Ovary (tissue), 9 donors: ENCODE data around the gene CAMTA1. TPM values are rescaled to one million over a fixed set of nuclear protein-coding genes. Genes with fewer than 3 reads are reported as not detected.

Experiments used
- DNase-seq, 5 donors: peaks; one replicate each; pipeline ENCODE4 v3.0.0-alpha.2; 2019 to 2020
- H3K27ac ChIP-seq, 2 donors: fragments of 200-600 bp; one replicate each; pipeline versions ENCODE4 v1.5.1 to v1.8.0; 2019 to 2022
- H3K27me3 ChIP-seq: fragments of 200-600 bp; one replicate; pipeline ENCODE4 v1.8.0; 2022
- H3K36me3 ChIP-seq: fragments of 200-600 bp; sonication (generic); one replicate; pipeline ENCODE4 v1.5.1; 2019
- H3K4me1 ChIP-seq: one replicate; pipeline ENCODE4 v1.8.1; 2013; ENCODE audit warnings: mild to moderate bottlenecking, moderate library complexity; ENCODE audit not compliant: insufficient read depth
- H3K4me3 ChIP-seq: fragments of 200-600 bp; sonication (generic); one replicate; pipeline ENCODE4 v1.5.1; 2017
- H3K9me3 ChIP-seq, 2 donors: fragments of 200-600 bp in 1 of 2; sonication (generic) in 1 of 2; one replicate each; pipeline versions ENCODE4 v1.5.1 to v1.8.1; 2013 to 2019; ENCODE audit warnings: mild to moderate bottlenecking in 1 of 2, moderate library complexity in 1 of 2
- CTCF ChIP-seq, 3 donors: fragments of 450-650 bp in 2 of 3; fragments of 200-600 bp in 1 of 3; IDR thresholded peaks; one replicate each; pipeline versions ENCODE4 v1.5.1 to v1.8.0; 2016 to 2022; ENCODE audit warnings: antibody characterized with exemption in 3 of 3, mild to moderate bottlenecking in 1 of 3
- EP300 ChIP-seq: sonication (generic); formaldehyde crosslinking; IDR thresholded peaks from one replicate; pipeline ENCODE4 v1.6.1; 2017; ENCODE audit warnings: antibody characterized with exemption
- POLR2A ChIP-seq: fragments of 450-650 bp; IDR thresholded peaks from one replicate; pipeline ENCODE4 v1.6.1; 2017; ENCODE audit warnings: antibody characterized with exemption, mild to moderate bottlenecking, moderate library complexity
- WGBS, 3 donors: extraction: QIAGEN DNeasy Blood & Tissue Kit in 1 of 3; methylation state at CpG; one replicate each; pipeline versions ENCODE4 v1.1.5 to v1.1.7; 2013 to 2017; 5-methylcytosine and 5-hydroxymethylcytosine counted together
- intact Hi-C, 4 donors: fragments of 100-400 bp; cut with DNase I; formaldehyde crosslinking; loops; one replicate each; pipeline versions ENCODE4 v1.11.0 to v1.15.1; 2022 to 2023
- polyA plus RNA-seq, 2 donors: library from polyadenylated mRNA; stranded (reverse); fragments of 200-250 nt in 1 of 2; fragments of 350-450 nt in 1 of 2; fragmentation: Illumina TruSeq in 1 of 2; extraction: RNeasy Lipid Tissue Mini Kit (QIAGEN cat#74804) in 1 of 2; gene quantifications; one replicate each; pipeline ENCODE4 v1.2.3, GENCODE V29; 2013 to 2014
- total RNA-seq, 7 donors: library from RNA; depleted of rRNA in 2 of 7; stranded (reverse); fragments of >200 nt in 2 of 7; fragmentation: NEBNext Ultra II Directional in 3 of 7; extraction: Animal tissue kit (Norgen Biotek cat#: 25700) in 3 of 7; gene quantifications; one replicate each; pipeline versions ENCODE4 v1.1.0 to v1.2.4, GENCODE V29; 2016 to 2023
- donor health status: DM: no; HTN: no; CAD: no; lungs with moderate emphysema.
- donor health status: DM: no; HTN: no; CAD: no.
- donor health status: Bipolar disorder and iron deficiency.
- donor health status: DM: yes; HTN: yes; CAD: no.
- donor health status: DM: no; HTN: no; CAD: no.
- donor health status: DM: yes; HTN: yes; CAD: no.

CAMTA1 gene
- total and polyA plus RNA-seq, 9 donors, result 51.1 to 150 (median 67.4) TPM

GRCh38 chr1:7591565-7591964 is 806.3 kb downstream of the CAMTA1 start:
- H3K27ac ChIP-seq, result no peak overlapping the region
- H3K27me3 ChIP-seq, result no peaks in the 10 kb centered on the region
- H3K9me3 ChIP-seq, result no peaks in the 10 kb centered on the region
- intact Hi-C loops, result no loop called here
- DNase-seq, result peak in 3 of 5 donors; percentile 3 to 9 (median 4)
- H3K4me1 ChIP-seq, result peaks cover under 1% of the 10 kb centered on the region
- H3K36me3 ChIP-seq, result no peaks in the 10 kb centered on the region
- 90 to 93% (median 92%) methylated on average over 10 of the region's 10 CpGs for WGBS, 3 donors
- TF ChIP-seq POLR2A (no peak), EP300 (no peak), CTCF (IDR thresholded peaks at IDR 0.05) (no peak)
- H3K4me3 ChIP-seq, result no peak overlapping the region

- Histone ChIP-seq H3K27me3 (no peaks in the 10 kb centered on the region), H3K9me3 (no peaks in the 10 kb centered on the region), H3K4me1 (no peaks in the 10 kb centered on the region), H3K36me3 (no peaks in the 10 kb centered on the region), H3K27ac (no peak overlapping the region), H3K4me3 (no peak overlapping the region)
- intact Hi-C loops, result no loop called here
- TF ChIP-seq POLR2A, result no peak
- no peak for TF ChIP-seq EP300
- 90 to 94% (median 94%) methylated on average over 14 of the region's 14 CpGs for WGBS, 3 donors
- DNase-seq, result peak in 3 of 5 donors; percentile 1 to 12 (median 2)
Observed at GRCh38 chr1:7592120-7592798, 807.0 kb downstream of the CAMTA1 start.

GRCh38 chr1:7594002-7594713 is 808.9 kb downstream of the CAMTA1 start:
- Histone ChIP-seq H3K4me3 (no peak overlapping the region), H3K27me3 (no peaks in the 10 kb centered on the region), H3K4me1 (no peaks in the 10 kb centered on the region), H3K9me3 (no peaks in the 10 kb centered on the region), H3K36me3 (no peaks in the 10 kb centered on the region), H3K27ac (no peak overlapping the region)
- TF ChIP-seq CTCF (IDR thresholded peaks at IDR 0.05) (no peak), EP300 (no peak), POLR2A (no peak)
- WGBS, 3 donors, result 72 to 76% (median 73%) methylated on average over 5 of the region's 5 CpGs
- intact Hi-C loops, result no loop called here
- DNase-seq, result peak in 2 of 5 donors; percentile 2 to 7

GRCh38 chr1:7594714-7595295 is 809.6 kb downstream of the CAMTA1 start:
- Histone ChIP-seq H3K27me3 (no peaks in the 10 kb centered on the region), H3K4me3 (no peak overlapping the region), H3K4me1 (no peaks in the 10 kb centered on the region), H3K36me3 (no peaks in the 10 kb centered on the region), H3K27ac (no peak overlapping the region), H3K9me3 (no peaks in the 10 kb centered on the region)
- intact Hi-C loops, result no loop called here
- peak in 2 of 5 donors; percentile 2 to 5 for DNase-seq
- no peak for TF ChIP-seq EP300
- no peak for TF ChIP-seq POLR2A
- no peak for TF ChIP-seq CTCF (IDR thresholded peaks at IDR 0.05)
- WGBS, 3 donors, result 85 to 88% (median 87%) methylated on average over 13 of the region's 13 CpGs
